ENCODE measurements around the gene RDH12.

Gene RDH12

DNA sequence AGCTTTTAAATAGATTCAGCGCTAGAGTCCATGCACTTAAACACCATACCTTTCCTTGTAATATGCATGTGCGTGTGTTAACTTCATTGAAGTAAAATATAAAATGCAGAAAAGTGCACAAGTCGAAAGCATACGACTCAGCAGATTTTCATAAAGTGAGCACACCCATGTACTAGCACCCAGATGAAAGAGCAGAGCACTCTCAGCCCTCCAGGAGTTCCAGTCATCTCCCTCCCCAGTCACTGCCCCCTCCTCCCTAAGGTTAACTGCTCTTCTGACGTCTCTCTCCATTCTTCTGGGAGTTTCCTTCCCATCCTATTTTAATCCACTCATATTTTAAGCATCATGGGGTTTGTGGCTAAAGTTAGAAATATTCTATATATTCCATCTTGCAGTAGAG, 20.2 kb downstream of the RDH12 start:
- ATAC-seq (ENCODE audit: low read depth): no peak
- H3K27me3 ChIP-seq (ENCODE audit: insufficient read depth, poor library complexity, severe bottlenecking): no peaks in the 10 kb centered on the region
- no peaks in the 10 kb centered on the region for H3K36me3 ChIP-seq (ENCODE audit: low read depth)
- H3K9me3 ChIP-seq (ENCODE audit: severe bottlenecking): no peaks in the 10 kb centered on the region
- no peak overlapping the region for H3K27ac ChIP-seq (ENCODE audit: poor library complexity, severe bottlenecking)
- DNase-seq (ENCODE audit: low spot score): no peak
- no peaks in the 10 kb centered on the region for H3K4me1 ChIP-seq (ENCODE audit: insufficient read depth, poor library complexity, severe bottlenecking)
- TF ChIP-seq, protein P1, sequence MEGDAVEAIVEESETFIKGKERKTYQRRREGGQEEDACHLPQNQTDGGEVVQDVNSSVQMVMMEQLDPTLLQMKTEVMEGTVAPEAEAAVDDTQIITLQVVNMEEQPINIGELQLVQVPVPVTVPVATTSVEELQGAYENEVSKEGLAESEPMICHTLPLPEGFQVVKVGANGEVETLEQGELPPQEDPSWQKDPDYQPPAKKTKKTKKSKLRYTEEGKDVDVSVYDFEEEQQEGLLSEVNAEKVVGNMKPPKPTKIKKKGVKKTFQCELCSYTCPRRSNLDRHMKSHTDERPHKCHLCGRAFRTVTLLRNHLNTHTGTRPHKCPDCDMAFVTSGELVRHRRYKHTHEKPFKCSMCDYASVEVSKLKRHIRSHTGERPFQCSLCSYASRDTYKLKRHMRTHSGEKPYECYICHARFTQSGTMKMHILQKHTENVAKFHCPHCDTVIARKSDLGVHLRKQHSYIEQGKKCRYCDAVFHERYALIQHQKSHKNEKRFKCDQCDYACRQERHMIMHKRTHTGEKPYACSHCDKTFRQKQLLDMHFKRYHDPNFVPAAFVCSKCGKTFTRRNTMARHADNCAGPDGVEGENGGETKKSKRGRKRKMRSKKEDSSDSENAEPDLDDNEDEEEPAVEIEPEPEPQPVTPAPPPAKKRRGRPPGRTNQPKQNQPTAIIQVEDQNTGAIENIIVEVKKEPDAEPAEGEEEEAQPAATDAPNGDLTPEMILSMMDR (IDR thresholded peaks at IDR 0.05; ENCODE audit: poor library complexity, severe bottlenecking): no peak
- H3K4me3 ChIP-seq (ENCODE audit: severe bottlenecking): no peak overlapping the region

DNA sequence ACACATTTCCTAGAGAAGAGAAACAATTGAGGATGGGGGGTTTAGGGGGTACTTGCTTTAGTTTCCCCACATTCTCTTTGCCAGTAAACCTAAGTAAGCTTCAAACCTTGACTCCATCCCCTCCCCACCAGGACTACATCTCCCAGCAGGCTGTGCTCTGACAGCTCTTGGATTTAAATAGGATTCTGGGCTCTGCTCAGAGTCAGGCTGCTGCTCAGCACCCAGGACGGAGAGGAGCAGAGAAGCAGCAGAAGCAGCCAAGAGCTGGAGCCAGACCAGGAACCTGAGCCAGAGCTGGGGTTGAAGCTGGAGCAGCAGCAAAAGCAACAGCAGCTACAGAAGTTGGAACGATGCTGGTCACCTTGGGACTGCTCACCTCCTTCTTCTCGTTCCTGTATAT, 20.6 kb downstream of the RDH12 start:
- DNase-seq (ENCODE audit: low spot score) (no peak), ATAC-seq (ENCODE audit: low read depth) (peak; percentile 54; the same call in 1 of the 3 replicates)
- TF ChIP-seq, protein P1 (IDR thresholded peaks at IDR 0.05; ENCODE audit: poor library complexity, severe bottlenecking): no peak
- H3K27ac ChIP-seq (ENCODE audit: poor library complexity, severe bottlenecking): no peak overlapping the region
- H3K36me3 ChIP-seq (ENCODE audit: low read depth): no peaks in the 10 kb centered on the region
- no peaks in the 10 kb centered on the region for H3K27me3 ChIP-seq (ENCODE audit: insufficient read depth, poor library complexity, severe bottlenecking)
- H3K4me1 ChIP-seq (ENCODE audit: insufficient read depth, poor library complexity, severe bottlenecking): no peaks in the 10 kb centered on the region
- H3K9me3 ChIP-seq (ENCODE audit: severe bottlenecking): no peaks in the 10 kb centered on the region
- H3K4me3 ChIP-seq (ENCODE audit: severe bottlenecking): no peak overlapping the region

DNA sequence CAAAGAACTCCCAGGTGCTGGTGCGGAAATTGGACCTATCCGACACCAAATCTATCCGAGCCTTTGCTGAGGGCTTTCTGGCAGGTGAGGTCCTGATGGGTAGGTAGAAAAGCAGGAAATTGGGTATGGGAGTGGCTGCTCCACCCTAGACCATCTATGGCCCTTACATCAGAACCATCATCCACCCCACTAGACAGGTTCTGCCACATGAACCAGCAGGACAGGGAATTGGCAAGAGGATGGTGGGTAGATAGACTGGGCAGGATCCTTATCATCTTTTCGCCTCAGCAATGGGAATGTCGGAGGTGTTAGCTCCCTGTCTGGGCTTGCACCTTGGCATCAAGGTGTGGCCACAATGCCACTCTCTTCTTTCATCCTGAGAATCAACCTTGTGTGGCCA, 23.5 kb downstream of the RDH12 start:
- DNase-seq (ENCODE audit: low spot score): no peak
- Histone ChIP-seq H3K27me3 (ENCODE audit: insufficient read depth, poor library complexity, severe bottlenecking) (no peaks in the 10 kb centered on the region), H3K9me3 (ENCODE audit: severe bottlenecking) (no peaks in the 10 kb centered on the region), H3K4me3 (ENCODE audit: severe bottlenecking) (no peak overlapping the region), H3K27ac (ENCODE audit: poor library complexity, severe bottlenecking) (no peak overlapping the region), H3K36me3 (ENCODE audit: low read depth) (no peaks in the 10 kb centered on the region), H3K4me1 (ENCODE audit: insufficient read depth, poor library complexity, severe bottlenecking) (no peaks in the 10 kb centered on the region)
- ATAC-seq (ENCODE audit: low read depth): no peak
- TF ChIP-seq, protein P1 (IDR thresholded peaks at IDR 0.05; ENCODE audit: poor library complexity, severe bottlenecking): no peak

DNA sequence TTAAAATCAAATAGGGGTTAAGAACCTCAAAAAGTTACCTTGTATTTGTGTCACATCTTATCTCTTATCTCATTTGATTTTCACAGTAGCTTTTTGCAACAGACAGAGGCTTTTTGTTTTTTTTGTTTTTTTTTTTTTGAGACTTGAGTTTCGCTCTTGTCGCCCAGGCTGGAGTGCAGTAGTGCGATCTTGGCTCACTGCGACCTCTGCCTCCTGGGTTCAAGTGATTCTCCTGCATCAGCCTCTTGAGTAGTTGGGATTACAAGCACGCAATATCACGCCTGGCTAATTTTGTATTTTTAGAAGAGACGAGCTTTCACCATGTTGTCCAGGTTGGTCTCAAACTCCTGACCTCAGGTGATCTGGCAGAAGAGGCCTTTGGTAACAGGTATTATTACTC, 25.7 kb downstream of the RDH12 start:
- TF ChIP-seq, protein P1 (IDR thresholded peaks at IDR 0.05; ENCODE audit: poor library complexity, severe bottlenecking): no peak
- no peak for ATAC-seq (ENCODE audit: low read depth)

DNA sequence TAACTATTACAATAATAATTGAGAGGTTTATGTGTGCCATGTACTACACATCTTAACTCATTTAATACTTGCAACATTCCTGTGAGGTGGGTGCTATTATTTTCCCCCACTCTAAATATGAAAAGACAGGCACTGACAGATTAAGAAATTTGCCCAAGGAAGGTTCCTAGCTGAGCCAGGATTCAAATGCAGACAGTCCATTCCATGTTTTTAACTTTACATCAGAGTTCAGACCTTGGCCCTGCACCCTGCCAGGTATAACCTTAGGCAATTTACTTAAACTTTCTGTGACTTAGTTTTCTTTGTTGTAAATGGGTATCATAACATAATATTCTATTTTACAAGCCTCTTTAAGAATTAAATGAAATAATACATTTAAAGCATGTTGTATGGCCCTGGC, 26.6 kb downstream of the RDH12 start:
- DNase-seq (ENCODE audit: low spot score) (no peak), ATAC-seq (ENCODE audit: low read depth) (no peak)
- H3K36me3 ChIP-seq (ENCODE audit: low read depth): no peaks in the 10 kb centered on the region
- no peaks in the 10 kb centered on the region for H3K9me3 ChIP-seq (ENCODE audit: severe bottlenecking)
- no peaks in the 10 kb centered on the region for H3K27me3 ChIP-seq (ENCODE audit: insufficient read depth, poor library complexity, severe bottlenecking)
- TF ChIP-seq, protein P1 (IDR thresholded peaks at IDR 0.05; ENCODE audit: poor library complexity, severe bottlenecking): no peak
- H3K4me1 ChIP-seq (ENCODE audit: insufficient read depth, poor library complexity, severe bottlenecking): no peaks in the 10 kb centered on the region
- no peak overlapping the region for H3K27ac ChIP-seq (ENCODE audit: poor library complexity, severe bottlenecking)
- no peak overlapping the region for H3K4me3 ChIP-seq (ENCODE audit: severe bottlenecking)

More for the DNA sequence above, 25.7 kb downstream of the RDH12 start:
- Histone ChIP-seq H3K27ac (ENCODE audit: poor library complexity, severe bottlenecking) (no peak overlapping the region), H3K27me3 (ENCODE audit: insufficient read depth, poor library complexity, severe bottlenecking) (no peaks in the 10 kb centered on the region), H3K4me3 (ENCODE audit: severe bottlenecking) (no peak overlapping the region), H3K36me3 (ENCODE audit: low read depth) (no peaks in the 10 kb centered on the region), H3K9me3 (ENCODE audit: severe bottlenecking) (no peaks in the 10 kb centered on the region), H3K4me1 (ENCODE audit: insufficient read depth, poor library complexity, severe bottlenecking) (no peaks in the 10 kb centered on the region)
- DNase-seq (ENCODE audit: low spot score): no peak
